ENCODE measurements around the gene MTERF2. TPM values are rescaled to one million over a fixed set of nuclear protein-coding genes. Genes with fewer than 3 reads are reported as not detected.
A peak's percentile ranks its signal among the peaks of the same experiment; 100 is the strongest.

Gene MTERF2
- total and polyA plus RNA-seq, 2 donors, result 11.1 to 18.8 TPM

GRCh38 chr12:106971065-106971464, 15.9 kb downstream of the MTERF2 start:
- no peaks in the 10 kb centered on the region for H3K9me3 ChIP-seq (ENCODE audit: control insufficient read depth in 2 of 2, insufficient read depth in 1 of 2, low read length in 1 of 2)
- WGBS, result 95% methylated on average over 2 of the region's 2 CpGs
- H3K4me3 ChIP-seq (ENCODE audit: low read length in 2 of 2), result no peak overlapping the region
- DNase-seq (ENCODE audit: low read depth in 6 of 9, low spot score in 9 of 9), result no peak
- no peak overlapping the region for H3K27ac ChIP-seq (ENCODE audit: low read depth in 1 of 2, low read length in 1 of 2)
- no peaks in the 10 kb centered on the region for H3K4me1 ChIP-seq (ENCODE audit: control insufficient read depth in 2 of 2, insufficient read depth in 2 of 2, low read length in 2 of 2)
- H3K36me3 ChIP-seq (ENCODE audit: control insufficient read depth in 2 of 2, insufficient read depth in 2 of 2, low read length in 1 of 2), result peaks cover 5 to 41% of the 10 kb centered on the region in 2 donors
- no peaks in the 10 kb centered on the region for H3K27me3 ChIP-seq (ENCODE audit: control insufficient read depth in 2 of 2, insufficient read depth in 1 of 2, low read length in 1 of 2)

GRCh38 chr12:106964526-106964925, 22.4 kb downstream of the MTERF2 start:
- Histone ChIP-seq H3K9me3 (ENCODE audit: control insufficient read depth in 2 of 2, insufficient read depth in 1 of 2, low read length in 1 of 2) (no peaks in the 10 kb centered on the region), H3K36me3 (ENCODE audit: control insufficient read depth in 2 of 2, insufficient read depth in 2 of 2, low read length in 1 of 2) (peaks cover 7 to 26% of the 10 kb centered on the region in 2 donors), H3K4me1 (ENCODE audit: control insufficient read depth in 2 of 2, insufficient read depth in 2 of 2, low read length in 2 of 2) (no peaks in the 10 kb centered on the region), H3K27me3 (ENCODE audit: control insufficient read depth in 2 of 2, insufficient read depth in 1 of 2, low read length in 1 of 2) (no peaks in the 10 kb centered on the region), H3K27ac (ENCODE audit: low read depth in 1 of 2, low read length in 1 of 2) (no peak overlapping the region), H3K4me3 (ENCODE audit: low read length in 2 of 2) (no peak overlapping the region)
- DNase-seq (ENCODE audit: low read depth in 6 of 9, low spot score in 9 of 9), result no peak
- whole genome bisulfite sequencing, result over 99% methylated on average over 2 of the region's 2 CpGs

- Histone ChIP-seq H3K27ac (ENCODE audit: low read depth in 1 of 2, low read length in 1 of 2) (no peak overlapping the region), H3K27me3 (ENCODE audit: control insufficient read depth in 2 of 2, insufficient read depth in 1 of 2, low read length in 1 of 2) (no peaks in the 10 kb centered on the region), H3K4me1 (ENCODE audit: control insufficient read depth in 2 of 2, insufficient read depth in 2 of 2, low read length in 2 of 2) (no peaks in the 10 kb centered on the region), H3K9me3 (ENCODE audit: control insufficient read depth in 2 of 2, insufficient read depth in 1 of 2, low read length in 1 of 2) (no peaks in the 10 kb centered on the region), H3K4me3 (ENCODE audit: low read length in 2 of 2) (no peak overlapping the region), H3K36me3 (ENCODE audit: control insufficient read depth in 2 of 2, insufficient read depth in 2 of 2, low read length in 1 of 2) (peaks cover 7 to 10% of the 10 kb centered on the region in 2 donors)
- DNase-seq (ENCODE audit: low read depth in 6 of 9, low spot score in 9 of 9), result no peak
- WGBS, result 94% methylated on average over 3 of the region's 3 CpGs
Observed at GRCh38 chr12:106962286-106962685, 24.7 kb downstream of the MTERF2 start.

- Histone ChIP-seq H3K4me1 (ENCODE audit: control insufficient read depth in 2 of 2, insufficient read depth in 2 of 2, low read length in 2 of 2) (no peaks in the 10 kb centered on the region), H3K9me3 (ENCODE audit: control insufficient read depth in 2 of 2, insufficient read depth in 1 of 2, low read length in 1 of 2) (no peaks in the 10 kb centered on the region), H3K27ac (ENCODE audit: low read depth in 1 of 2, low read length in 1 of 2) (no peak overlapping the region), H3K4me3 (ENCODE audit: low read length in 2 of 2) (no peak overlapping the region), H3K27me3 (ENCODE audit: control insufficient read depth in 2 of 2, insufficient read depth in 1 of 2, low read length in 1 of 2) (no peaks in the 10 kb centered on the region), H3K36me3 (ENCODE audit: control insufficient read depth in 2 of 2, insufficient read depth in 2 of 2, low read length in 1 of 2) (peaks cover 7% of the 10 kb centered on the region in 2 donors)
- WGBS, result 95% methylated on average over 3 of the region's 3 CpGs
- no peak for DNase-seq (ENCODE audit: low read depth in 6 of 9, low spot score in 9 of 9)
Observed at GRCh38 chr12:106960443-106960842, 26.5 kb downstream of the MTERF2 start.

- Histone ChIP-seq H3K9me3 (ENCODE audit: control insufficient read depth in 2 of 2, insufficient read depth in 1 of 2, low read length in 1 of 2) (no peaks in the 10 kb centered on the region), H3K27ac (ENCODE audit: low read depth in 1 of 2, low read length in 1 of 2) (peak overlapping the region in 1 of 2 donors; percentile 83), H3K36me3 (ENCODE audit: control insufficient read depth in 2 of 2, insufficient read depth in 2 of 2, low read length in 1 of 2) (peaks cover 0 to 3% of the 10 kb centered on the region in 2 donors), H3K4me1 (ENCODE audit: control insufficient read depth in 2 of 2, insufficient read depth in 2 of 2, low read length in 2 of 2) (peaks cover 7% of the 10 kb centered on the region in 2 donors), H3K4me3 (ENCODE audit: low read length in 2 of 2) (peak overlapping the region; percentile 89 to 99), H3K27me3 (ENCODE audit: control insufficient read depth in 2 of 2, insufficient read depth in 1 of 2, low read length in 1 of 2) (no peaks in the 10 kb centered on the region)
- 7% methylated on average over 1 of the region's 1 CpG for WGBS
- peak in 4 of 9 donors; percentile 1 to 33 (median 4) for DNase-seq (ENCODE audit: low read depth in 6 of 9, low spot score in 9 of 9)
Observed at GRCh38 chr12:106957583-106957982, 29.4 kb downstream of the MTERF2 start.

- peak in 3 of 9 donors; percentile 30 to 56 (median 54) for DNase-seq (ENCODE audit: low read depth in 6 of 9, low spot score in 9 of 9)
- Histone ChIP-seq H3K27ac (ENCODE audit: low read depth in 1 of 2, low read length in 1 of 2) (peak overlapping the region; percentile 83 to 95), H3K4me3 (ENCODE audit: low read length in 2 of 2) (peak overlapping the region; percentile 89 to 99), H3K27me3 (ENCODE audit: control insufficient read depth in 2 of 2, insufficient read depth in 1 of 2, low read length in 1 of 2) (no peaks in the 10 kb centered on the region), H3K4me1 (ENCODE audit: control insufficient read depth in 2 of 2, insufficient read depth in 2 of 2, low read length in 2 of 2) (peaks cover 7% of the 10 kb centered on the region in 2 donors), H3K36me3 (ENCODE audit: control insufficient read depth in 2 of 2, insufficient read depth in 2 of 2, low read length in 1 of 2) (peaks cover 0 to 3% of the 10 kb centered on the region in 2 donors), H3K9me3 (ENCODE audit: control insufficient read depth in 2 of 2, insufficient read depth in 1 of 2, low read length in 1 of 2) (no peaks in the 10 kb centered on the region)
- WGBS, result under 1% methylated on average over 34 of the region's 34 CpGs
Observed at GRCh38 chr12:106956048-106956578, 30.8 kb downstream of the MTERF2 start.

- WGBS, result under 1% methylated on average over 88 of the region's 88 CpGs
- H3K27me3 ChIP-seq (ENCODE audit: control insufficient read depth in 2 of 2, insufficient read depth in 1 of 2, low read length in 1 of 2), result no peaks in the 10 kb centered on the region
- H3K9me3 ChIP-seq (ENCODE audit: control insufficient read depth in 2 of 2, insufficient read depth in 1 of 2, low read length in 1 of 2), result no peaks in the 10 kb centered on the region
- peak within 1 kb of the TSS; percentile 89 to 95 for H3K27ac ChIP-seq (ENCODE audit: low read depth in 1 of 2, low read length in 1 of 2)
- no peaks in the 10 kb centered on the region for H3K36me3 ChIP-seq (ENCODE audit: control insufficient read depth in 2 of 2, insufficient read depth in 2 of 2, low read length in 1 of 2)
- DNase-seq (ENCODE audit: low read depth in 6 of 9, low spot score in 9 of 9), result peak; percentile 74 to 97 (median 94)
- peaks cover 7% of the 10 kb centered on the region in 2 donors for H3K4me1 ChIP-seq (ENCODE audit: control insufficient read depth in 2 of 2, insufficient read depth in 2 of 2, low read length in 2 of 2)
- peak within 1 kb of the TSS; percentile 89 to 99 for H3K4me3 ChIP-seq (ENCODE audit: low read length in 2 of 2)
Observed at GRCh38 chr12:106955377-106956047, 31.4 kb downstream of the MTERF2 start, which contains the start of gene TMEM263. TMEM263 (plus strand) TSS chr12:106955907; CDS start chr12:106967117, 11,210 bp downstream.

GRCh38 chr12:106954462-106955376, 32.2 kb downstream of the MTERF2 start:
- peak in 3 of 9 donors; percentile 2 to 15 (median 15) for DNase-seq (ENCODE audit: low read depth in 6 of 9, low spot score in 9 of 9)
- WGBS, result 71% methylated on average over 36 of the region's 36 CpGs
- H3K4me1 ChIP-seq (ENCODE audit: control insufficient read depth in 2 of 2, insufficient read depth in 2 of 2, low read length in 2 of 2), result peaks cover 7% of the 10 kb centered on the region in 2 donors

More at GRCh38 chr12:106954462-106955376, 32.2 kb downstream of the MTERF2 start:
- H3K9me3 ChIP-seq (ENCODE audit: control insufficient read depth in 2 of 2, insufficient read depth in 1 of 2, low read length in 1 of 2), result no peaks in the 10 kb centered on the region
- H3K27me3 ChIP-seq (ENCODE audit: control insufficient read depth in 2 of 2, insufficient read depth in 1 of 2, low read length in 1 of 2), result no peaks in the 10 kb centered on the region
- peak overlapping the region; percentile 65 to 99 for H3K4me3 ChIP-seq (ENCODE audit: low read length in 2 of 2)
- H3K27ac ChIP-seq (ENCODE audit: low read depth in 1 of 2, low read length in 1 of 2), result peak overlapping the region; percentile 89 to 95
- H3K36me3 ChIP-seq (ENCODE audit: control insufficient read depth in 2 of 2, insufficient read depth in 2 of 2, low read length in 1 of 2), result no peaks in the 10 kb centered on the region
